HFFc6 (cell line): Measurements from ENCODE around the gene PREX1. TPM values are rescaled to one million over a fixed set of nuclear protein-coding genes. Genes with fewer than 3 reads are reported as not detected.

Experiments
- DNase-seq: peaks from one replicate; pipeline ENCODE4 v3.0.0-alpha.2; 2018
- H3K27ac Mint-ChIP-seq: 2 replicates; pipeline ENCODE4 v1.8.0; 2020; ENCODE audit warnings: mild to moderate bottlenecking, mixed read lengths
- H3K27me3 Mint-ChIP-seq: 2 replicates; pipeline ENCODE4 v1.8.0; 2021; ENCODE audit warnings: mild to moderate bottlenecking, moderate library complexity, mixed read lengths; ENCODE audit not compliant: insufficient read depth
- H3K36me3 Mint-ChIP-seq: 2 replicates; pipeline ENCODE4 v1.8.0; 2021; ENCODE audit warnings: low read depth, mixed read lengths
- H3K4me1 Mint-ChIP-seq: 2 replicates; pipeline ENCODE4 v1.8.0; 2020; ENCODE audit warnings: low read depth, mixed read lengths
- H3K4me3 Mint-ChIP-seq: 2 replicates; pipeline ENCODE4 v1.8.0; 2020; ENCODE audit warnings: mild to moderate bottlenecking, moderate library complexity, mixed read lengths
- H3K9me3 Mint-ChIP-seq: 2 replicates; pipeline ENCODE4 v1.8.0; 2020; ENCODE audit warnings: mild to moderate bottlenecking, mixed read lengths
- total RNA-seq, 6 experiments: library from RNA; stranded (reverse); fragmentation: NEBNext Ultra II Directional; extraction: Animal tissue kit (Norgen Biotek cat#: 25700); gene quantifications; 2 replicates in 1 of 6; 3 replicates in 5 of 6; pipeline ENCODE4 v1.2.3, GENCODE V29; 2021
- TF ChIP-seq, protein P1 (sequence below): fragments of 200-600 bp; sonication (generic); IDR thresholded peaks from 2 replicates; pipeline ENCODE4 v1.5.0; 2021; ENCODE audit warnings: antibody characterized with exemption, mild to moderate bottlenecking

The PREX1 gene
- total RNA-seq, 6 experiments from 2014 or later, result 1.8 to 4.1 (median 2.8) TPM

DNA sequence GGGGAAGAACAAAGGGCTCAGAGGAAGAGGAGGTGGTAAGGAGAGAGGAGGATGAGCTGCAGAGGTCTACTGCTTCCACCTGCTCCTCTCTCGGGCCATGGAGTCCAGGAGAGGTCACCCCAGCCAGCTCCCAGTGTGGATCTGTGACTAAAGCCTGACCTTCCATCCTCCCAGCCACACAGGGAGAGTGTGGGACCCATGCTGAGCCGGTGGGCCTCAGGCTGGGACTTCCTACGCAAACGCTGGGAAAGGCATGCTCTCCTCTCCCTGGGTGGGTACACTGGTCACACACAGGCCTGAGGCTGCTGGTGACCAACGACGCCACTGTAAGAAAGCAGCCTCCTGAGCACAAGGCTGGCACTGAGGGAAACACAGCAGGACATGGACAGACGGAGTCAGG, 111.3 kb downstream of the PREX1 start:
- H3K4me1 Mint-ChIP-seq, result peaks cover 6% of the 10 kb centered on the region
- H3K36me3 Mint-ChIP-seq, result no peaks in the 10 kb centered on the region
- DNase-seq, result no peak
- H3K27me3 Mint-ChIP-seq, result peaks cover 24% of the 10 kb centered on the region
- H3K4me3 Mint-ChIP-seq, result no peak overlapping the region
- no peak overlapping the region for H3K27ac Mint-ChIP-seq
- TF ChIP-seq, protein P1, sequence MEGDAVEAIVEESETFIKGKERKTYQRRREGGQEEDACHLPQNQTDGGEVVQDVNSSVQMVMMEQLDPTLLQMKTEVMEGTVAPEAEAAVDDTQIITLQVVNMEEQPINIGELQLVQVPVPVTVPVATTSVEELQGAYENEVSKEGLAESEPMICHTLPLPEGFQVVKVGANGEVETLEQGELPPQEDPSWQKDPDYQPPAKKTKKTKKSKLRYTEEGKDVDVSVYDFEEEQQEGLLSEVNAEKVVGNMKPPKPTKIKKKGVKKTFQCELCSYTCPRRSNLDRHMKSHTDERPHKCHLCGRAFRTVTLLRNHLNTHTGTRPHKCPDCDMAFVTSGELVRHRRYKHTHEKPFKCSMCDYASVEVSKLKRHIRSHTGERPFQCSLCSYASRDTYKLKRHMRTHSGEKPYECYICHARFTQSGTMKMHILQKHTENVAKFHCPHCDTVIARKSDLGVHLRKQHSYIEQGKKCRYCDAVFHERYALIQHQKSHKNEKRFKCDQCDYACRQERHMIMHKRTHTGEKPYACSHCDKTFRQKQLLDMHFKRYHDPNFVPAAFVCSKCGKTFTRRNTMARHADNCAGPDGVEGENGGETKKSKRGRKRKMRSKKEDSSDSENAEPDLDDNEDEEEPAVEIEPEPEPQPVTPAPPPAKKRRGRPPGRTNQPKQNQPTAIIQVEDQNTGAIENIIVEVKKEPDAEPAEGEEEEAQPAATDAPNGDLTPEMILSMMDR, result no peak
- no peaks in the 10 kb centered on the region for H3K9me3 Mint-ChIP-seq

GRCh38 chr20:48716086-48716485, 111.7 kb downstream of the PREX1 start:
- Mint-ChIP-seq H3K9me3 (no peaks in the 10 kb centered on the region), H3K4me3 (no peak overlapping the region), H3K36me3 (no peaks in the 10 kb centered on the region), H3K27me3 (peaks cover 24% of the 10 kb centered on the region), H3K27ac (no peak overlapping the region), H3K4me1 (peaks cover 1% of the 10 kb centered on the region)
- DNase-seq, result no peak
- TF ChIP-seq, protein P1, result no peak

GRCh38 chr20:48714764-48715163, 113.0 kb downstream of the PREX1 start:
- TF ChIP-seq, protein P1, result no peak
- Mint-ChIP-seq H3K27me3 (peaks cover 18% of the 10 kb centered on the region), H3K4me1 (no peaks in the 10 kb centered on the region), H3K9me3 (no peaks in the 10 kb centered on the region), H3K36me3 (no peaks in the 10 kb centered on the region), H3K4me3 (no peak overlapping the region), H3K27ac (no peak overlapping the region)
- no peak for DNase-seq

GRCh38 chr20:48711696-48712464, 115.9 kb downstream of the PREX1 start:
- TF ChIP-seq, protein P1, result no peak
- H3K9me3 Mint-ChIP-seq, result no peaks in the 10 kb centered on the region
- H3K27me3 Mint-ChIP-seq, result peaks cover 12% of the 10 kb centered on the region
- DNase-seq, result no peak
- no peaks in the 10 kb centered on the region for H3K4me1 Mint-ChIP-seq
- no peak overlapping the region for H3K27ac Mint-ChIP-seq
- no peak overlapping the region for H3K4me3 Mint-ChIP-seq
- no peaks in the 10 kb centered on the region for H3K36me3 Mint-ChIP-seq

DNA sequence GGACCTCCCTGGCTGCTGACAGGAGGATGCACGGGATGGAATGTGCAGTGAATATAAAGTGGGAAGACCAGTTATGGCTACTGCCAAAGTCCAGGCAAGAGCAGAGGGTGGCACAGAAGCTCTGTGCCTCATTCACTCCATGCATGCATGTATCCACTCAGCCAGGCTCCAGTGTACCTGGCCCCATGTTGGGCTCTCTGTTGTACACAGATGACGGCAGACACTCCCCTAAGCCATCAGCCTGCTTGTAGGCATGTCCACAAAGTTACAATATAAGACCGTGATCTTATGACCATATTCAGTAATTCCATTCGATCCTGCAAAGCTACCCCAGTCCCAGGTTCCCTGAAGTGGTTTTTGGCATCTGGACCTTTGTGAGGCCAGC, 116.8 kb downstream of the PREX1 start:
- H3K27ac Mint-ChIP-seq, result no peak overlapping the region
- no peak for DNase-seq
- TF ChIP-seq, protein P1, result no peak
- no peaks in the 10 kb centered on the region for H3K9me3 Mint-ChIP-seq
- peaks cover 12% of the 10 kb centered on the region for H3K27me3 Mint-ChIP-seq
- H3K36me3 Mint-ChIP-seq, result no peaks in the 10 kb centered on the region
- H3K4me3 Mint-ChIP-seq, result no peak overlapping the region
- no peaks in the 10 kb centered on the region for H3K4me1 Mint-ChIP-seq
